Uterus (tissue), 2 donors: ENCODE measurements around the gene ONECUT3.

Experiments used
- POLR2A ChIP-seq, 2 donors: fragments of 450-650 bp; IDR thresholded peaks; one replicate each; pipeline ENCODE4 v1.6.1; 2016; ENCODE audit warnings: antibody characterized with exemption in 2 of 2, mild to moderate bottlenecking in 1 of 2, moderate library complexity in 1 of 2
- TF ChIP-seq, protein P1 (sequence below), 4 experiments: fragments of 200-600 bp in 2 of 4; fragments of 450-650 bp in 2 of 4; sonication (generic) in 2 of 4; IDR thresholded peaks; one replicate each; pipeline ENCODE4 v1.5.1; 2016 to 2019; ENCODE audit warnings: antibody characterized with exemption in 4 of 4, mild to moderate bottlenecking in 2 of 4, moderate library complexity in 1 of 4

DNA sequence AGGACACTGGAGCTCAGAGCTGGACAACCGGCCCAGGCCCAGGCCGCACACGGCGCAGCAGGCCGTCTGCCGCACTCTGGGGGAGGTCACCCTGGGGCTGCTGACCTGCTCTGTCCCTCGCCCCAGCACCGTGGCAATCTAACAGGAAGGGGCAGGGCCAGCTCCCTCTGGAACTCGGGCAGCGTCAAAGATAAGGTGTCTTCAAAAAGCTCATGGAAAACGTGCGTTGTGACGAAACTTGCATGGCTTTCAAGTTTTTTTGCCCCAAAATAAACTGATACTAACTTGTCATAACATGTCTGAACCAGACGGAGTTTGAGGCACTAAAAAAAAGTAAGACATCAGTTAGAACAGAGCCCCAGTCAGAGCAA is 70.9 kb downstream of the ONECUT3 start:
- TF ChIP-seq POLR2A (IDR thresholded peaks at IDR 0.05), result no peak
- TF ChIP-seq, protein P1, sequence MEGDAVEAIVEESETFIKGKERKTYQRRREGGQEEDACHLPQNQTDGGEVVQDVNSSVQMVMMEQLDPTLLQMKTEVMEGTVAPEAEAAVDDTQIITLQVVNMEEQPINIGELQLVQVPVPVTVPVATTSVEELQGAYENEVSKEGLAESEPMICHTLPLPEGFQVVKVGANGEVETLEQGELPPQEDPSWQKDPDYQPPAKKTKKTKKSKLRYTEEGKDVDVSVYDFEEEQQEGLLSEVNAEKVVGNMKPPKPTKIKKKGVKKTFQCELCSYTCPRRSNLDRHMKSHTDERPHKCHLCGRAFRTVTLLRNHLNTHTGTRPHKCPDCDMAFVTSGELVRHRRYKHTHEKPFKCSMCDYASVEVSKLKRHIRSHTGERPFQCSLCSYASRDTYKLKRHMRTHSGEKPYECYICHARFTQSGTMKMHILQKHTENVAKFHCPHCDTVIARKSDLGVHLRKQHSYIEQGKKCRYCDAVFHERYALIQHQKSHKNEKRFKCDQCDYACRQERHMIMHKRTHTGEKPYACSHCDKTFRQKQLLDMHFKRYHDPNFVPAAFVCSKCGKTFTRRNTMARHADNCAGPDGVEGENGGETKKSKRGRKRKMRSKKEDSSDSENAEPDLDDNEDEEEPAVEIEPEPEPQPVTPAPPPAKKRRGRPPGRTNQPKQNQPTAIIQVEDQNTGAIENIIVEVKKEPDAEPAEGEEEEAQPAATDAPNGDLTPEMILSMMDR (IDR thresholded peaks at IDR 0.05), result no peak
